AG09309 (cell line): ENCODE results near the gene GRIP1.

ENCODE experiments used
- DNase-seq: peaks from one replicate; pipeline ENCODE4 v3.0.0-alpha.2; 2010; ENCODE audit warnings: low read depth
- H3K4me3 ChIP-seq: 2 replicates; pipeline ENCODE4 v1.5.1; 2011; ENCODE audit warnings: mild to moderate bottlenecking, low read depth, low read length, moderate library complexity; ENCODE audit not compliant: control insufficient read depth
- CTCF ChIP-seq: IDR thresholded peaks from 2 replicates; pipeline ENCODE4 v1.5.1; 2011; ENCODE audit warnings: mild to moderate bottlenecking, low read depth, low read length, inconsistent platforms; ENCODE audit not compliant: insufficient read depth, control insufficient read depth; ENCODE audit errors: missing control alignments

Gene GRIP1

DNA sequence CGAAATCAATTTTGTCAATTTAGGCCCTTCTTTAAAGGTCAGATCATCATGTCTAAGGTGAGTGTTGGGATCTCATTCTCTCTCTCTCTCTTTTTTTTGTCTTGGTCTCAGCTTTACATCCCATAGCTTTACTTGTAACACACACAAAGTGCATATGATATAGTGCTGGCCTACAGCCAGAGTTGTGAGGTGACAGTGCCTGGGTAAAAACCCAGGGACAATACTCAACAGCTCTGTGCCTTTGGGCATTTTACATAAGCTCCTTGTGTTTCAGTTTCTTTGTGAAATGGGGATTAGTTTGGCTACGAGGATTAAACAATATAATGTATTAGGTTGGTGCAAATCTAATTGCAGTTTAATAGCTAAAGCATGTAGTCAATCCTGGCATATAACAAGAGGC, 40.2 kb downstream of the GRIP1 start:
- DNase-seq = no peak
- no peak overlapping the region for H3K4me3 ChIP-seq
- TF ChIP-seq CTCF = no peak

DNA sequence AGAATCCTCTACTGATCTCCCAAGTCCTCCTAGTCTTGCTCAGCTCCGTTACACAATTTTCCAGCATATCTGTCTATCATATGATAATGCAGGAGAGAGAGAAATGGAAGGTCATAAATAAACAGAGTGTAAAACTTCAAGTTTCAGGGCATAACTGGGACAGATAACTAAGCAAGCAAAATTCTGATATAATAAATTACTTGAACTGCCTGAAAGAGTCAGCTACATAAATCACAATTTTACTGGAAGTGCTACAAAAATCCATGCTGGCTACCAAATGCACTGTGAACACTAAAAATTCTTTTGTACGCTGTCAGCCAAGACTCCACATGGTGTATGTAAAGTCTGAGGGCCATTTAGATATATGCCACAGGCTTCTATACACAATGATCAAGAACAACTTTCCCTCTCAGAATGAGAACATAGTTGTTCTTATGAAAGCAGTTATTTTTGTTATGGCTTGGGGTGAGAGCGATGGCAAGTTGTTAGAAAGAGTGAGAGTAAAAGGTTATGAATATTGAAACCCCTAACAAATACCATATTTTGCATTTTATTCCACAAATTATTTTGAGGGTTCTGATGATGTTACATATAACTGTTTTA, 41.1 kb downstream of the GRIP1 start:
- no peak for DNase-seq
- TF ChIP-seq CTCF = no peak

GRCh38 chr12:66636771-66637170, 42.1 kb downstream of the GRIP1 start:
- H3K4me3 ChIP-seq = no peak overlapping the region
- DNase-seq = no peak
- no peak for TF ChIP-seq CTCF

More for the DNA sequence above, 41.1 kb downstream of the GRIP1 start:
- H3K4me3 ChIP-seq = no peak overlapping the region

- TF ChIP-seq CTCF = no peak
- H3K4me3 ChIP-seq = no peak overlapping the region
- DNase-seq = no peak
These were observed 45.2 kb downstream of the GRIP1 start for GRCh38 chr12:66633676-66634075.

- no peak overlapping the region for H3K4me3 ChIP-seq
- TF ChIP-seq CTCF = no peak
- no peak for DNase-seq
These were observed 49.6 kb downstream of the GRIP1 start for GRCh38 chr12:66629138-66629870.

DNA sequence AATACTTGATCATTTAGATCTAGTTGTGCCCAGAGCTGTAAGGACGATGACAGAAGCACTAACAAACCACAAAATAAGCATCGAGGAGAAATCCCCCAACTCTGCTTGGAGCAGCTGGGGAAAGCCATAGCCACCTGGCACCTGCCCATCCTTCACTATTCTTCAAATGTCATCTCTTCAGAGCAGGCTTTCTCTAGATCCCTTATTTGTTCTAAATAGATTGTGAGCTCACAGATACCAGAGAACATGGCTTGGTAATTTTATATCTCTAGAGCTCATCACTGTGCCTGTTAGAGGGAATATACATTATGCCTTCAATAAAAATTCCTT, 50.9 kb downstream of the GRIP1 start:
- no peak for DNase-seq
- H3K4me3 ChIP-seq = no peak overlapping the region
- no peak for TF ChIP-seq CTCF
